Stomach (tissue), 4 donors: ENCODE measurements around the gene TMEM217.

Source experiments
- CTCF ChIP-seq, 7 experiments: fragments of 450-650 bp in 4 of 7; fragments of 200-600 bp in 3 of 7; sonication (generic) in 3 of 7; IDR thresholded peaks; one replicate each; pipeline ENCODE4 v1.5.1; 2016 to 2019; ENCODE audit warnings: antibody characterized with exemption in 7 of 7, control low read depth in 2 of 7, mild to moderate bottlenecking in 1 of 7
- POLR2A ChIP-seq, 4 donors: fragments of 450-650 bp; IDR thresholded peaks; one replicate each; pipeline ENCODE4 v1.6.1; 2016; ENCODE audit warnings: antibody characterized with exemption in 4 of 4, control low read depth in 2 of 4, mild to moderate bottlenecking in 1 of 4, moderate library complexity in 1 of 4

GRCh38 chr6:37277001-37277409 lies 19.1 kb upstream of the TMEM217 start:
- no peak for TF ChIP-seq CTCF (IDR thresholded peaks at IDR 0.05)
- no peak for TF ChIP-seq POLR2A (IDR thresholded peaks at IDR 0.05)
